Right lobe of liver (tissue), 4 donors: ENCODE results near the gene PRKAG2.

ENCODE experiments used
- POLR2A ChIP-seq: fragments of 450-650 bp; IDR thresholded peaks from one replicate; pipeline ENCODE4 v1.6.1; 2017; ENCODE audit warnings: antibody characterized with exemption, mild to moderate bottlenecking
- TF ChIP-seq, protein P1 (sequence below), 4 donors: fragments of 200-600 bp in 3 of 4; fragments of 450-650 bp in 1 of 4; IDR thresholded peaks; one replicate each; pipeline versions ENCODE4 v1.5.1 to v1.8.0; 2016 to 2022; ENCODE audit warnings: antibody characterized with exemption in 4 of 4, mild to moderate bottlenecking in 2 of 4
- donor health status: DM: no; HTN: no; CAD: no.
- donor health status: DM: no; HTN: no; CAD: no.
- donor health status: DM: no; HTN: yes; CAD: no.

DNA sequence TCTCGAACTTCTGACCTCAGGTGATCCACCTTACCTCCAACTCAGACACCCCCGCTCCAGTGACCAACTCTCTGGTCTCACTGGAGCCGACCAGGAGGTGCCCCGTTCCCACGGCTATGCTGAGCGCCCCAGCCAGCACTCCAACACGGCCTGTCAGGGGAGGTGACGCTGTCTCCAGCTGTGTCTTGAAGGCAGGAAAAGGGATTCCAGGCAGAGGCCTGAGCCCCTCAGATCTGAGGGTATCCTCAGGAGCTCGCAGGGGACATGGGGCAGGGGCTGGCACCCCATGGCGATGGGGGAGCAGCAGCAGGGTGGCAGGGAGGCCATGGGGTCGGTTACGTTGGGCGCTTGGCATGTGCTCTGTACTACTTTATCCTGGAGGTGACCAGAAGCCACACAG is 262.9 kb downstream of the PRKAG2 start:
- TF ChIP-seq, protein P1, sequence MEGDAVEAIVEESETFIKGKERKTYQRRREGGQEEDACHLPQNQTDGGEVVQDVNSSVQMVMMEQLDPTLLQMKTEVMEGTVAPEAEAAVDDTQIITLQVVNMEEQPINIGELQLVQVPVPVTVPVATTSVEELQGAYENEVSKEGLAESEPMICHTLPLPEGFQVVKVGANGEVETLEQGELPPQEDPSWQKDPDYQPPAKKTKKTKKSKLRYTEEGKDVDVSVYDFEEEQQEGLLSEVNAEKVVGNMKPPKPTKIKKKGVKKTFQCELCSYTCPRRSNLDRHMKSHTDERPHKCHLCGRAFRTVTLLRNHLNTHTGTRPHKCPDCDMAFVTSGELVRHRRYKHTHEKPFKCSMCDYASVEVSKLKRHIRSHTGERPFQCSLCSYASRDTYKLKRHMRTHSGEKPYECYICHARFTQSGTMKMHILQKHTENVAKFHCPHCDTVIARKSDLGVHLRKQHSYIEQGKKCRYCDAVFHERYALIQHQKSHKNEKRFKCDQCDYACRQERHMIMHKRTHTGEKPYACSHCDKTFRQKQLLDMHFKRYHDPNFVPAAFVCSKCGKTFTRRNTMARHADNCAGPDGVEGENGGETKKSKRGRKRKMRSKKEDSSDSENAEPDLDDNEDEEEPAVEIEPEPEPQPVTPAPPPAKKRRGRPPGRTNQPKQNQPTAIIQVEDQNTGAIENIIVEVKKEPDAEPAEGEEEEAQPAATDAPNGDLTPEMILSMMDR (IDR thresholded peaks at IDR 0.05) = no peak
- no peak for TF ChIP-seq POLR2A
